Activated naive CD4-positive, alpha-beta T cell treated with anti-CD3 and anti-CD28 coated beads for 36 hours (primary cell): Measurements from ENCODE around the gene CD300A. TPM values are rescaled to one million over a fixed set of nuclear protein-coding genes. Genes with fewer than 3 reads are reported as not detected.

Experiments used
- CTCF ChIA-PET: fragments of 350-600 bp; sonication (Branson Sonifier 250); formaldehyde crosslinking; loops from one replicate; lab custom pipeline; 2021; ENCODE audit warnings: antibody characterized with exemption; lab: Charles Lee
- DNase-seq: peaks from one replicate; pipeline ENCODE4 v3.0.0-alpha.2; 2020
- H3K27ac Mint-ChIP-seq: one replicate; pipeline ENCODE4 v1.8.0; 2021; ENCODE audit warnings: mild to moderate bottlenecking, mixed read lengths
- H3K27me3 Mint-ChIP-seq: one replicate; pipeline ENCODE4 v1.8.0; 2021; ENCODE audit warnings: low read depth, mixed read lengths
- H3K36me3 Mint-ChIP-seq: one replicate; pipeline ENCODE4 v1.8.0; 2021; ENCODE audit warnings: low read depth, mixed read lengths
- H3K4me1 Mint-ChIP-seq: one replicate; pipeline ENCODE4 v1.8.0; 2021; ENCODE audit warnings: low read depth, mixed read lengths
- H3K4me3 Mint-ChIP-seq: one replicate; pipeline ENCODE4 v1.8.0; 2021; ENCODE audit warnings: mild to moderate bottlenecking, moderate library complexity, mixed read lengths
- H3K9me3 Mint-ChIP-seq: one replicate; pipeline ENCODE4 v1.8.0; 2021; ENCODE audit warnings: mixed read lengths
- intact Hi-C: fragments of 100-400 bp; cut with micrococcal nuclease; formaldehyde crosslinking; loops from one replicate; pipeline ENCODE4 v1.15.1; 2023
- total RNA-seq, 2 experiments: library from RNA; stranded (reverse); gene quantifications; one replicate each; pipeline ENCODE4 v1.2.3, GENCODE V29; 2021

The CD300A gene
- total RNA-seq: 1 to 10 TPM; 1.3 to 1.8 TPM

DNA sequence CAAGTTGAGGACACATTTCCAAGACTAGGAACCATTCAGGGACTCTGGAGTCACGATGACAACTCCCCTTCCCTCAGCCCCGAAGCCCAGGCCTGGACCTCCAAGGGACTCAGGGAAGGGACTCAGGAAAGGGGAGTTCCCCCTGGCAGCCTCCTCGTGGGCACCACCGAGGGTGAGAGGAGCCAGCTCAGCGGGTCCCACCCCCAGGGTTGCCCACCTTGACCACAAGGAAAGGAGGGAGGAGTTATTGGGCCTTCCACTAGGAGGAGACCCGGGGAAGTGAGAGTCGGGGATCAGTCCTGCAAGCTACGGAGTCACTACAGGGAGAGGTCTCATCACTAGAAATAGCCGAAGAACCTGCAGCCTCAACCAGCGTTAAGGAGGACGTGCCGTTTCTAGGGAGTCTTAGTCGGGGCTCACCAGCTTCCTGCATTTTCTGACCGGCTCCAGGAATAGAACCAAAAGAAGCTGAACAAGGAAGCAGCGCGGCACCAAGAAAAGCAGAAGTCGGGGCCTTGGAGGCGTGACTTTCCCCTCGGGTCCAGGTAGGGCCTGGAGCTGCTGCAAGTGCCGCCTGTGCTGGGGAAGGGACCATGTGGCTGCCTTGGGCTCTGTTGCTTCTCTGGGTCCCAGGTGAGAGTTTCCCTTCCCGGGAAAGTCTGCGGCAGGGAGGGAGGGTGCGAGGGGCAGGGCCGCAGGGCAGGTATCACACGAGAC, at the start of gene CD300A:
Gene CD300A, plus strand, starts transcription at position 524 of the 717 bp plus-strand sequence. Its CDS starts 70 bp downstream, at position 594.
- peak; percentile 32 for DNase-seq
- Mint-ChIP-seq H3K4me1 (peaks cover 25% of the 10 kb centered on the region), H3K9me3 (no peaks in the 10 kb centered on the region), H3K36me3 (no peaks in the 10 kb centered on the region), H3K4me3 (no peak within 1 kb of the TSS), H3K27ac (peak within 1 kb of the TSS; percentile 73), H3K27me3 (no peaks in the 10 kb centered on the region)
- CTCF ChIA-PET: interaction anchor here (0.6 to 1.1 kb wide), 3 partner anchors 10 to 260 kb away, joined by 3 to 7 read pairs (median 5); no protein-coding TSS in a partner anchor
- intact Hi-C loops: loop anchor here (2.0 kb wide), 1 partner anchor 49 kb away; no protein-coding TSS in a partner anchor

DNA sequence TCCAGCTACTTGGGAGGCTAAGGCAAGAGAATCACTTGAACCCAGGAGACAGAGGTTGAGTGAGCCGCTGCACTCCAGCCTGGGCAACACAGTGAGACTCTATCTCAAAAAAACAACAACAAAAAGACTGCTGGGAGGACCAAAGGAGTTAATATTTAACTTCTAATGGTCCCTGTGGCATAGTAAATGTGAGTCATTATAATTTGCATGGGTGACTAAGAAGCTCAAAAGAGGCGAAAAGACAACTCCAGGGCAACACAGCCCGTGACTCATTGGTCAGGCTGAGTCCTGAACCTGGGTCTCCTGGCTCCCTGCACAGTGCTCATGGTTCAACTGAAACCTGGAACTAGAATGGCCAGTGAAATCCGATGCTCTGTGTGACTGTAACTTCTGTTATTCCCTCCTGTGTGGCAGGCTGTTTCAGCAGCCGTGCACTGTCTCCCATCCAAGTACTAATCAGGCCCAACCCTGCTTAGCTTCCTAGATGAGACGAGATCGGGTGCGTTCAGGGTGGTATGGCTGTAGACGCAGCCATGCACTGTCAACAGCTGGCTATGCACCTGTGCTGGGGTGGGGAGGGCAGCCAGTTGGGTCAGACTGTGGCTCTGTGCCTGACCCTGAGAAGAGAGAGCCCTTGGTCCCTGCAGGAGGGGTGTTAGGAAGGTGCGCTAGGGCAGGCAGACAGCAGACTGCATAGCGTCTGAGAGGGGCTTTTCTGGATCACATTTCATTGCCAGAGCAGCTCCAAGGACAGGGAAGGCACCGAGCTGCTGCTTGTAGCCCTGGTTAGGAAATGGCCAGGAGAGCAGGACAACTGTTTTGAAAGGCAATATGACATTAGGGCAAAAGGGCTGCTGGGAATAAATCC, 49.0 kb upstream of the CD300A start:
- CTCF ChIA-PET: interaction anchor here (1.4 to 1.7 kb wide), 2 partner anchors 38 to 39 kb away, joined by 3 to 5 read pairs; no protein-coding TSS in a partner anchor
- Mint-ChIP-seq H3K4me3 (no peak overlapping the region), H3K4me1 (no peaks in the 10 kb centered on the region), H3K27ac (no peak overlapping the region), H3K27me3 (no peaks in the 10 kb centered on the region), H3K9me3 (no peaks in the 10 kb centered on the region), H3K36me3 (no peaks in the 10 kb centered on the region)
- intact Hi-C loops: no loop called here
- DNase-seq: peak; percentile 17

DNA sequence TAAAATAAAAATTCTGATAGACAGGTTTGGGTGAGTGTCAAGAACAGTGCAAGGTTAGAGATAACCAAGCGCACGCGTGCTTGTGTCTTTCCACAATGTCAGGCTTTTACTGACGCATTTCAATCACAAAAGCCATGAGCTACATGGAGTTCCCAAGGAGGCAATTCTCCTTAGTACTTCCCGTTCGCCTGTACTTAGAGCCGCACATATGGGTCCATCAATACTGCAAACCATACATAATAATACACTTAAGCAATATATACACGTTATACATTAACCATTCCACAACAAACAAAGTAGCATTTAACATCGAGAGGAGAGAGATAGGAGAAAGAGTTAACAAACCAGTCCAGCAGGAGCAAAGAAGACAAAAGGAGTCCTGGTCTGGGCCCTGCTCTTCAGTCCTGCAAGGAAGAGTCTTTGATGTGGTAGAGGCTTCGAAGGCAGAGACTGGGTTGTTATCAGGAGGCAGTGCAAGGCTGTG, 46.5 kb upstream of the CD300A start:
- intact Hi-C loops: no loop called here
- CTCF ChIA-PET: interaction anchor here (0.8 kb wide), 1 partner anchor 62 kb away, joined by 3 read pairs; no protein-coding TSS in a partner anchor
- H3K4me1 Mint-ChIP-seq: no peaks in the 10 kb centered on the region

DNA sequence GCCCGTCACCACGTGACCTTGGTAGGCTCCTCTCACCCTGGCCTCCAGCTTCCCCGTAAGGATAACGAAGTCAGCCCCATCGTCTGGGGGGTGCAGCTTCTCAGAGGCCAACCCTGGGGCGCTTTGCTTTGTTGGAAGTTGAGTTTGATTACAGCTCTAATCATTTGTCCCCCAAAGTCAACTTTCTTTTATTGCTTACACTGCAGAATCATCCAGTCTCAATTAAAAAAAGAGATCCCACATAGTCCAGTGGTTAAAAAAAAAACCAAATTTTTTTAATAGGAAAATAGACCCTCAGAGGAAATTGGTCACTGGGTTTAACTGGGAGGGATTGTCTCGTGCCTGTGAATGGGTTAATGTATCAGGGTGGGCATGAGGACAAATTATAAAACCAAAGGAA, 42.3 kb upstream of the CD300A start:
- Mint-ChIP-seq H3K9me3 (no peaks in the 10 kb centered on the region), H3K27me3 (peaks cover 5% of the 10 kb centered on the region), H3K4me3 (no peak overlapping the region), H3K4me1 (no peaks in the 10 kb centered on the region), H3K36me3 (no peaks in the 10 kb centered on the region), H3K27ac (no peak overlapping the region)
- intact Hi-C loops: no loop called here
- CTCF ChIA-PET: interaction anchor here (0.6 kb wide), 2 partner anchors 12 to 69 kb away, joined by 3 to 5 read pairs; no protein-coding TSS in a partner anchor
- DNase-seq: no peak

More for the DNA sequence above, 46.5 kb upstream of the CD300A start:
- Mint-ChIP-seq H3K9me3 (no peaks in the 10 kb centered on the region), H3K4me3 (no peak overlapping the region), H3K27me3 (no peaks in the 10 kb centered on the region), H3K27ac (no peak overlapping the region), H3K36me3 (no peaks in the 10 kb centered on the region)
- no peak for DNase-seq

DNA sequence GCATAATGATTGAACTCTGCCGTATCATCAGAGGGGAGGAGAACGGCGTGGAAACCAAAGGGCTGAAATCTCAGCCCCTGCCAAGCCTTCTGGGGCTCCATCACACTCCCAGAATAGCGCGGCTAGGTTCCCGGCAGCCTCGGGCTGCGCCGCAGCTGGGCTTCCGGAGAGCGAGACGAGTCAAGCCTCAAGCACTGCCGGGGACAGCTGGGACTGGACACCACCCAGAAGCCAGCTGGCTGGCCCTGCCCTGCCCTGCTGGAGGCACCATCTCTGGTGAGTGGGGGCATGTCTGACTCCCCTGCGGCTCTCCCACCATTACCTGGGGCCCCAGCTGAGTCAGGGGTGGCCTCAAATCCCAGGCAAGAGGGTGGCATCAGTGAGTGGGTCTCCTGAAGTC, 41.8 kb upstream of the CD300A start:
- no peaks in the 10 kb centered on the region for H3K4me1 Mint-ChIP-seq
- no peak for DNase-seq
- no peak overlapping the region for H3K4me3 Mint-ChIP-seq
- H3K27ac Mint-ChIP-seq: no peak overlapping the region
- H3K36me3 Mint-ChIP-seq: no peaks in the 10 kb centered on the region
- peaks cover 9% of the 10 kb centered on the region for H3K27me3 Mint-ChIP-seq
- CTCF ChIA-PET: no interaction called here
- no peaks in the 10 kb centered on the region for H3K9me3 Mint-ChIP-seq
- intact Hi-C loops: no loop called here

DNA sequence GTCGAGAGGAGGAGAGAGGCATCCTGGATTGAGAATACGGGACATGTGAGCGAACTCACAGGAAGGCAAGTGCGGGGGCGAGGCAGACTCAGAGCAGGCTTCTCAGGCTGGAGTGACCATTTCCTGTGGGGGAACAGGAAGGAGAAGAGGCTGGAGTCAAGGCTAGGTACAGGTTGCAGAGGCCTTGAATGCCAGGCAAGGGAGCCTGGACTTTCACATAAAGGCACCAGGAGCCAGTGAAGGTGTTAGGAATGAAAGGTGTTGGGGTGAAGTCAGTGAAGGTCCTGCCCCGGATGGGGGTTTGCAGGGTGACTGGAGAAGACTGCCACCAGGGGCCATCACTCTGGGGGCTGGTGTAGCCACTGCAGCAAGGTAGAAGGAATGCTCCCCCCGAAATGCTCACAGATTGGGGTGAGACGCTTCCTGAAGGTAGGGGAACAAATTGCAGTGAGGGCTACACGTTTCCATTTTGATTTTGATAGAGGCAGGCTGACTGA, 39.8 kb upstream of the CD300A start:
- H3K4me1 Mint-ChIP-seq: peaks cover 11% of the 10 kb centered on the region
- no peak overlapping the region for H3K27ac Mint-ChIP-seq
- intact Hi-C loops: no loop called here
- no peak for DNase-seq
- H3K27me3 Mint-ChIP-seq: peaks cover 26% of the 10 kb centered on the region
- no peaks in the 10 kb centered on the region for H3K9me3 Mint-ChIP-seq
- no peaks in the 10 kb centered on the region for H3K36me3 Mint-ChIP-seq
- CTCF ChIA-PET: no interaction called here
- H3K4me3 Mint-ChIP-seq: no peak overlapping the region

DNA sequence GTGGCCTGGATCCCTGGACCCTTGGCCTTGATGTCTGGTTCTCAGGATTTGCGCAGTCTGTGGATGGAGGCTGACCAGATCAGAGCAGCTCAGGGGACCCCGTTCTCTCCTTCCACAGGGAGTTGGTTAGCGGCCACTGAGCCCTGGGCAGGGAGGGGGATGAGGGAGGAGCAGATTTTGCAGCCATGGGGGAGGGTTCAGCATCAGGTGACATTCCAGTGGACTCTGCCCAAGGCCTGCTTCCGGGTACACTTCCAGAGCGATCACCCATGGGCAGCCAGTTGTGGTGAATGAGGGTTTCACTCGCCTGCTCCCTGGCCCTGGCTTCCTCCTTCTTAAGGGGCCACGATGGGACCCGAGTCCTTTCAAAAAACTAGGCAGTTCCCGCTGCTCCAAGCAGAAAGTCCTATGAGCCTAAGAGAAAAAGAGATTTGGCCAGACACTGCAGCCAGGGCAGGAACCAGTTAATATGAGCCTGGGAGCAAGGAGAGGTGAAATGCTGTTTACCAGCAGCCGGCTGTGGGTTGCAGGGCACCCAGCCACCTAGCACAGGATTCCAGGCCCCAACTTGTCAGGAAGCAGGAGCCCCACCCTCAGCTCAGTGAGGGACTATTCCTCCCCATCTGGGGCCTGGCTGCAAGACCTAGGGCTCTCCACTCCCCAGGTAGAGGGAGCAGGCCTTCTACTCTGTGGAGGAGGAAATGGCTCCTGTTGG, 39.2 kb upstream of the CD300A start:
- no peak overlapping the region for H3K27ac Mint-ChIP-seq
- no peak for DNase-seq

DNA sequence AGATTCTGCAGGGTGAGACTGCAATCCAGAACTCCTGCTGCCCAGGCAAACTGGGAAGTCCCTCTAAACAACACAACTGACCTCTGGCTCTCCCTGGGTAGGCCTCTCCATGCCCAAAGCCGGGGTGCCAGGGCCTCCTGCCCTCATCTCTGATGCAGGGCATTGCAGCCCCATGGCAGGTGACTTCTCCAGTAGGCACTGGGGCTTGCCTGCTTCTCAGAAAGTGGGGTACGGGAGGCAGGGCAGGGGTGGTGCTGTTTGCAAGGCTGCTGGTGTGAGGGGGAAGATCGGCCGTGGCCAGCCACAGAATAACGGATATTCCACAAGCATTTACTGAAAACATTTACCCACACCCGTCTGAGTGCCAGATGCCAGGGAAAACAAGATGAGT, 38.7 kb upstream of the CD300A start:
- H3K4me3 Mint-ChIP-seq: no peak overlapping the region
- peaks cover 14% of the 10 kb centered on the region for H3K4me1 Mint-ChIP-seq
- CTCF ChIA-PET: no interaction called here
- DNase-seq: no peak
- intact Hi-C loops: no loop called here
- H3K27me3 Mint-ChIP-seq: peaks cover 31% of the 10 kb centered on the region
- H3K9me3 Mint-ChIP-seq: no peaks in the 10 kb centered on the region
- no peak overlapping the region for H3K27ac Mint-ChIP-seq
- H3K36me3 Mint-ChIP-seq: no peaks in the 10 kb centered on the region

More for the DNA sequence above, 39.2 kb upstream of the CD300A start:
- intact Hi-C loops: no loop called here
- Mint-ChIP-seq H3K9me3 (no peaks in the 10 kb centered on the region), H3K36me3 (no peaks in the 10 kb centered on the region), H3K27me3 (peaks cover 30% of the 10 kb centered on the region), H3K4me1 (peaks cover 14% of the 10 kb centered on the region), H3K4me3 (no peak overlapping the region)
- CTCF ChIA-PET: no interaction called here

DNA sequence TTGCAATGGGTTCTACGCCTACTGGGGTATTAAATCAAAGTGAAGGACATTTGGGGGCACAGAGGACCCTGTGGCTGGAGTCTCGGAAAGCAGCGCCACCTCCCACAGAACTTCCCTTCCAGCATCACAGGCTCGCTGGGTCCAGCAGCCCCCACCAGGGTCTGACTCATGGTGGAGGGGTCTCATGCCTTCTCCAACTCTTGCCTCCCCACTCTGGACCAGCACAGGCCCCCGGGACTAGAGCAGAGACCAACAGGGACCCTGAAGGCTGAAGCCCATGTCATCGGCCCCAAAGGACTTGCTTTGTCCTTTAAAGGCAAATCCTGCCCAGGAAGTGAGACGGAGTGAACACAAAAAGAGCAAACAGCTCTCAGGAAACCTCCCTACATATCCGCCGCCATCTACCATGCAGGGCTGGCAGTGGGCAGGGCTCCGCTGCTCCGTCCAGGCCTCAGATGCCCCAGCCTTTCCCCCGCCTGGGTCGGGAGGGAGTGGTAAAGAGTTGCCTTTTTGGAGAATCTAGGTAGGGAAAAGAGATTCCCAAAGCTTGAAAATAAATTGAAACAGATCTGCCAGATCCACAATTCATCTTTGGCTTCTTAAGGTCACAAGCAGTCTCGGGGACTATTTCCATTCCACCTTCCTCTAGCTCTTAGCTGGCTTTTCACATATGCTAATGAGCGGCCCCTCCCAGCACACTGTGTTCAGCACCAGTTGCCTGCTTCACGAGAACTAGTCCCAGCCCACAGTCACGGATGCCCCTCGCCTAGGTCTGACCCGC, 36.6 kb upstream of the CD300A start:
- no peak overlapping the region for H3K4me3 Mint-ChIP-seq
- no peak for DNase-seq
- H3K9me3 Mint-ChIP-seq: no peaks in the 10 kb centered on the region
- no peaks in the 10 kb centered on the region for H3K36me3 Mint-ChIP-seq
- no peak overlapping the region for H3K27ac Mint-ChIP-seq
- CTCF ChIA-PET: interaction anchor here (0.5 kb wide), 1 partner anchor 22 kb away, joined by 7 read pairs; no protein-coding TSS in a partner anchor
- peaks cover 47% of the 10 kb centered on the region for H3K27me3 Mint-ChIP-seq
- H3K4me1 Mint-ChIP-seq: peaks cover 14% of the 10 kb centered on the region
- intact Hi-C loops: no loop called here

DNA sequence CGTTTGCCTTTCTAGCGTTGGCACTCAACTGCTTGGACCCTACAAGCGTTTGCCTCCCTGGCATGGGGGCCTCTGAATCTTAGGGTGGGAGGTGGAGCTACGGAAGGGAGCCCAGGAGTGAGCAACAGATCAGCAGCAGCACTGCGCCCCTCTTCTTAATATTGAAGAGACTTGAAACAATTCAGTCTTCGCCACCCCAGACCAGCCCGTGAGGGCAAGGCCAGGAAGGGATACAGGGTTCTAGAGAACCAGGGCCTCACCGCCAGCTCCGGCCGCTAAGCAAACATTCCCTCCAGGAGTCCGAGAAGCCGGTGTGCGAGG, 36.1 kb upstream of the CD300A start:
- H3K4me1 Mint-ChIP-seq: peaks cover 14% of the 10 kb centered on the region
- intact Hi-C loops: no loop called here
- H3K36me3 Mint-ChIP-seq: no peaks in the 10 kb centered on the region
- no peak overlapping the region for H3K27ac Mint-ChIP-seq
- H3K4me3 Mint-ChIP-seq: peak overlapping the region; percentile 38
- peaks cover 47% of the 10 kb centered on the region for H3K27me3 Mint-ChIP-seq
- CTCF ChIA-PET: no interaction called here
- H3K9me3 Mint-ChIP-seq: no peaks in the 10 kb centered on the region
- no peak for DNase-seq

DNA sequence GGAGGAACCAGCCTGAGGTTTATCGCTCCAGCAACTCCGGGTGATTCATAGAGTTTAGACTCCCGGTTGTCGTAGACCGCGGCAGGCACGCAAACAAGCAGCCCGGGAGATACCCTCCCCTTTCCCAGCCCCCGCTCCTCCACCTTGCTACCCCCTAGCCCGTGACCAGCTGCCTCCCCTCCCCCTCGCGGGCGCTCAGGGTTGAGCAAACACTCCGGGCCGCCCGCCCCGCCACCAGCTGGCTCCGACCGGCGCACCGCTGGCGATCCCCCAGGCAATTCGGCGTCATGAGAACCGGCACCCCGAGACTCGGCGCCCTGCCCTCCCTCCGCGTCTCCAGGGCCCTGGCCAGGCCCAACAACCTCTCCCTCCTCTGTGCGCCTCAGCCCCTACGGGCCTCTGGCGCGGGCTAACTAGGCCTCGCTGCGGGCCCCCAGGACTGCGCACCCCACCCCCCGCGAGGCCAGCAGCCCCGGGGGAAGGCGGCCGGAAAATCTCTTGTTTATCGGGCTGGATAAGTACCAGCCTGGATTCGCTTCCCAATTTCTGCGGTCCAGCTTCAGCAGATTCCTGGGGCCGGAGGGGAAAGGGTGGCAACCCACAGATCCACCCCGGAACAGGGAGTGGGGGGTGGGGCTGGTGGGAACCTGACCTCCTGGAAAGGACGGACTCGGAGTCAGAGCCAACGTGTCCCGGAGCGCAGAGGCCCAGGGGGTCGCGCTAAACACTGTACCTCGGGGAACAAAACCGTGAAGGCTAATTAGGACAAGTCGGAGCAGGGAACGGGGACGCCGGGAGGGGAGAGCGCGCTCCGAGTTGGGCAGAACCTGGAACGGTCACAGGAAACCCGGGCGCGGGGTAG, 35.5 kb upstream of the CD300A start:
- Mint-ChIP-seq H3K4me1 (peaks cover 14% of the 10 kb centered on the region), H3K27ac (no peak overlapping the region), H3K36me3 (no peaks in the 10 kb centered on the region), H3K27me3 (peaks cover 47% of the 10 kb centered on the region), H3K4me3 (peak overlapping the region; percentile 59), H3K9me3 (no peaks in the 10 kb centered on the region)
- DNase-seq: peak; percentile 73
- intact Hi-C loops: no loop called here
- CTCF ChIA-PET: no interaction called here
